ENCODE measurements around the gene KIF2A.

The KIF2A gene

GRCh38 chr5:62431735-62432620 is 126.0 kb downstream of the KIF2A start:
- no peak for TF ChIP-seq CTCF (IDR thresholded peaks at IDR 0.05; ENCODE audit: insufficient read depth, low read length, missing control alignments)
- POLR2A ChIA-PET, result no interaction called here

GRCh38 chr5:62432621-62433064 is 126.6 kb downstream of the KIF2A start:
- no peak overlapping the region for H3K4me3 ChIP-seq (ENCODE audit: low read depth, low read length)
- POLR2A ChIA-PET, result no interaction called here
- no peak for DNase-seq (ENCODE audit: low read depth, low spot score)
- CTCF ChIA-PET, result interaction anchor here (0.9 to 7.7 kb wide), 5 partner anchors 10 to 346 kb away, joined by 3 to 36 read pairs (median 4); no protein-coding TSS in a partner anchor
- TF ChIP-seq CTCF (IDR thresholded peaks at IDR 0.05; ENCODE audit: insufficient read depth, low read length, missing control alignments), result no peak

More at GRCh38 chr5:62431735-62432620, 126.0 kb downstream of the KIF2A start:
- CTCF ChIA-PET, result interaction anchor here (0.9 to 7.7 kb wide), 5 partner anchors 10 to 347 kb away, joined by 3 to 36 read pairs (median 4); no protein-coding TSS in a partner anchor
- no peak for DNase-seq (ENCODE audit: low read depth, low spot score)
- no peak overlapping the region for H3K4me3 ChIP-seq (ENCODE audit: low read depth, low read length)

Data from AG04449 (cell line).